Measurements from ENCODE around the gene HOXA13.
A peak's percentile ranks its signal among the peaks of the same experiment; 100 is the strongest.

Gene HOXA13

DNA sequence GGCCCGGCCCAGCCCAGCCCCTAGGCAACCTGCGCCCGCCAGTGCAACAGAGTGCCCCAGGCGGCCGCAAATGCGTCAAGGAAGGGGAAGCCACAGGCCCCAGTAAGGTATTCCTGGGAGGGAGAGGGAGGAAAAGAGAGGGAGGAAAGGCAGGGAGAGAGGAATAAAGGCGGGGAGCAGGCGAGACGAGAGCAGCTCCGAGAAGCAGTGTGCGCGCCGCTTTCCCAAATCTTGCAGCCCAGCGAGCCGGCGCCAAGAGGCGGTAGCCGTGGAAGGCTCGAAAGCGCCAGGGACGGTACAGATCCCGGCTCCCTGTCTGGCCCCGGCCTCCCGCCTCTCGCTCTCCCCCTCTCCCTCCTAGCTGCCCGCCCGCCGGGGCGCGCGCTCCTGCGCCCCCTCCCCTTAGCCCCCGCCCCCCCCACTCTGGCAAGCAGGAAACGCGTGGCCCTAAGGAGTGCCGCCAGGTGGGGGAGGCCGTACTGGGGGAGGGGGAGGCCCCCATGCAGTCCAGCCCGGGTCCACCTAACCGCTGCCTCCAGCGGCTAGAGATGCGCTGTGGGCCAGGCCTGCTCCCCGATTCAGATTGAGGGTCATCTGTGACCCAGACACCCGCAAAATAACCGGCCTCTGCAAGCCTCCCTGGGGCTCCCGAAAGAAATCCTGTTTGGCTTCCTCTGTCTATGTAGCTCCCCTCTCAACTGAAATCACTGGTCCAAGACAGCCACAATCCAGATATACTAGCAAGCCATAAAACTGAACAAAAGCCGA, 30.0 kb downstream of the HOXA13 start:
- DNase-seq = no peak

DNA sequence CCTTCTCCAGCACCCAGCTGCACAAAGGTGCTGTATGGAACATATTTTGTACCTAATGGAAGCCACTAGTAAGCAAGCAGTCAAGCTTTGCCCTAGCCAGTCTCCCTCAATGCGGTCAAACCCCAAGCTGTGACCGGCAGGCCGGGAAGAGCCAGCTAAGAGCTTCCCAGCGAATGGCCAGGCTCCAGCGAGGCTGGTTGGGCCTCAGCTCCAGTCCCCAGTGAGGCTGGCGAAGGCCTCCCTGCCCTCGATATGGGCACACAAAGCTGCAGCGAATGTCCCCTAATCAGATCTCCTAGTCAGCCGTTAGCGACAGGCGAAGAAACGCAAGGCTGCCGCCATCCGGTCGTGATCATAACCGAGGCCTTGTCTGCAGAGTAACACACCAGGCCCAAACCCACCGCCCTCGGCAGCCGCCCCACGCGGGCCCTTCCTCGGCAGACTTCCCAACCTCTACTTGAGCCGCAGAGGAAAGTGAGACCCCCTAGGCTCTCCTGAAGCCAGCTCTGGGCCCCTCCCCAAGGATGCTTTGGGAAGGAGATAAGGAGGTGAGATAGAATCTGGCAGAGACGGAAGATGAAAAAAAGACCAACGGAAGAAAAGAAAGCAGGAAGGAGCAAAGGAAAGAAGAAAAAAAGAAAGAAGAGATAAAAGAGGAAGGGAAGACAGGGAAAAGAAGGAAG, 31.5 kb downstream of the HOXA13 start:
- DNase-seq = no peak

DNA sequence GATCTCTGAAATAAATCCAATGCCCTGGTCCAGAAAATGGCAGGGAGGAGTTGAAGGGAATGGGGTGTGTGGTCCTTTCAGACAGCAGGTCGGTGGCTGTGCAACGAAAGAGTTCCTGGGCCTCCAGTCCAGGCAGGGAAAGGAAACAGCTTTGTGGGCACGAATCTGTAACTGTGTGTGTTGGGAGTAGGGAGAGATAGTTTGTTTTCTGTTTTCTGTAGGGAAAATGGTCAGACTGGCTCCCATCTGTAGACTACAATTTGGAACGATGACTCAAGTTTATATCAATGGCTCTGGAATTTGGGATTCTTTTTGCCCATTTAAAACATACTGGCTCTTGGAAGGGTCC, 32.0 kb downstream of the HOXA13 start:
- DNase-seq = no peak

DNA sequence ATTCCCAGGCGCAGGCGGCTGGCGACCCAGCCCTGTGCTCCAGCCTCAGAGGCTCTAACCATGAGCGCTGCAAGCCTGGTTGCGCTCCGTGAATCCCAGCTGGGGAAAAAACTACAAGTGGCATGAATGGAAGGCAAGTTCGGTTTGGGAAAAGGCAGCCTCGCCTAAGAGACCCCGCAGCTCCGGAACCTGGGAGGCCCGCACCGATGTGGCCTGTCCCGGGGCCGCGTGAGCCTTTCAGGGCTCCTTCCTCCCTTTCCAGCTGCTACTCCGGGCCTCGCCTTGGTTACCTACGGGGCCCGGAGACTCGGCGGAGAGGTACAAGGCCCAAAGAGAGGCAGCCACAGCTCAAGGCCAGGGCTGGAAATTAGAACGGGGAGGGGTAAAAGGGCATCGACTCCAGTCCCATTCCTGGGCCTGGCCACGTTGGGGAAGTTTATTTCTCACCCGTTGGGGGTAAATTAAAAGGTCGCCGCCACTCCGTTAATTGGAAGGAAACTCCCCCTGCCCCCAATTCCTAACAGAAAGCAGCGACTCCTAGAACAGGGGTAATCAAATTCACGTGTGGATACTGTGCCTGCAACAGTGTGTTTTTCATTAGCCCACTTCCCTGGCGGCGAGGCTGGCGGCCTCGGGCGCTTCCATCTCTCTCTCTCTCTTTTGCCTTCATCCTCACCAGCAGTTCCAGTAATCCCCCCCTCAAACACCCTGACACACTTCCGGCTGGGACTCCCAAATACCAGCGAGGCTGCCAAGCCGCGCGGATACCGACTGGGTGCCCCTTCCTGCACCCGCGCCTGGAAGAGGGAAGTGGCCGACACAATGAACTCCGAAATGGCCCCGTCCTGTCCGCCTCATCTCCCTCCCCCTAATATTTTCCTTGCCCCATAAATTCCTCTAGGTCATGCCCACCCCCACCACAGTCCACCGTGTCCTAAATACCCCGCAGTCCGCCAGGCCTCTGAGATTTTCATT, 33.1 kb downstream of the HOXA13 start:
- no peak for DNase-seq

DNA sequence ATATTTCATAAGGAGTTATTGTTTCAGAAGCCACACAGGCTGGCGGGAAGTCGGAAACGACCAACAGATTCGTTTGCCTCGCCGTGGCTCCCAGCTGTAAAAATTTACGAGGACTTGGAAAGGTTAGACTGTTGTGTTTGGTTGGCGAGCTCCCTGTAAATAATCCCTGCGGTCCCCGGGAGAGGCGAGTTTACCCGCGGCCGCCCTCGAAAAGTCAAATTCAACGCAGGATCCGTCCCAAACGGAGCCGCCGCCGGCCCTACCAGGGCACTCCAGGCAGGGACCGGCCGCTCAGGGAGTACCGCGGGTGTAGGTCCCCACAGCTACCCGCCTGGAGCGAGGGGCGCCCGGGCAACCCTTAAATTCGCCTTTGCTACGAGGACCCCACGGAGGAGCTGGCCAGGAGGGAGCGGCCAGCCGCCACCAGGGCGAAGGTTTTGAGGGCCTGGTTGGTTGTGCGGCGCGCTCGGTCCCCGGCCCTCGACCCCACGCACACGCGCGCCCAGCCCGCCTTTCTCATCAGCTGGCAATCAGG, 33.8 kb downstream of the HOXA13 start:
- no peak for DNase-seq

DNA sequence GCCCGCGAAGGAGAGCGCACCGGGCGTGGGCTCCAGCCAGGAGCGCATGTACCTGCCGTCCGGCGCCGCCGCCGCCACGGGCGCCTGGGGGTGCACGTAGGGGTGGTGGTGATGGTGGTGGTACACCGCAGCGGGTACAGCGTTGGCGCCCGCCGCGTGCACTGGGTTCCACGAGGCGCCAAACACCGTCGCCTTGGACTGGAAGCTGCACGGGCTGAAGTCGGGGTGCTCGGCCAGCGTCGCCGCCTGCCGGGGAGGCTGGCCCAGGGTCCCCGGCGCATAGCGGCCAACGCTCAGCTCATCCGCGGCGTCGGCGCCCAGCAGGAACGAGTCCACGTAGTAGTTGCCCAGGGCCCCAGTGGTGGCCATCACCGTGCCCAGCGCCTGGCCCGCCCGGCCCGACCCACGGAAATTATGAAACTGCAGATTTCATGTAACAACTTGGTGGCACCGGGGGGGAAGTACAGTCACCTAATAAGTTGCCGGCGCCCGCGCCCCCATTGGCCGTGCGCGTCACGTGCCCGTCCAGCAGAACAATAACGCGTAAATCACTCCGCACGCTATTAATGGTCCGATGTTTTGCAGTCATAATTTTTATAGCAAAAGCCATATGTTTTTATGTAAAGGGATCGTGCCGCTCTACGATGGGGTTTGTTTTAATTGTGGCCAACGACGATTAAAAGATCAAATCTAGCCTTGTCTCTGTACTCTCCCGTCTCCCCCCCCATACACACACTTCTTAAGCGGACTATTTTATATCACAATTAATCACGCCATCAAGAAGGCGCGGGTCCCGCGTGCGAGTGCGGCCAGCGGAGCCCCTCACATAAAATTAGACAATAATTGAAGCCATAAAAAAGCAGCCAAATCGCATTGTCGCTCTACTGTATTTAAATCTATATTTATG, 34.5 kb downstream of the HOXA13 start, which contains the start of gene HOXA9:
Gene HOXA9 (minus strand): TSS at position 449 of the 907 bp plus-strand sequence. CDS start 80 bp downstream, at position 369.
- DNase-seq = no peak

DNA sequence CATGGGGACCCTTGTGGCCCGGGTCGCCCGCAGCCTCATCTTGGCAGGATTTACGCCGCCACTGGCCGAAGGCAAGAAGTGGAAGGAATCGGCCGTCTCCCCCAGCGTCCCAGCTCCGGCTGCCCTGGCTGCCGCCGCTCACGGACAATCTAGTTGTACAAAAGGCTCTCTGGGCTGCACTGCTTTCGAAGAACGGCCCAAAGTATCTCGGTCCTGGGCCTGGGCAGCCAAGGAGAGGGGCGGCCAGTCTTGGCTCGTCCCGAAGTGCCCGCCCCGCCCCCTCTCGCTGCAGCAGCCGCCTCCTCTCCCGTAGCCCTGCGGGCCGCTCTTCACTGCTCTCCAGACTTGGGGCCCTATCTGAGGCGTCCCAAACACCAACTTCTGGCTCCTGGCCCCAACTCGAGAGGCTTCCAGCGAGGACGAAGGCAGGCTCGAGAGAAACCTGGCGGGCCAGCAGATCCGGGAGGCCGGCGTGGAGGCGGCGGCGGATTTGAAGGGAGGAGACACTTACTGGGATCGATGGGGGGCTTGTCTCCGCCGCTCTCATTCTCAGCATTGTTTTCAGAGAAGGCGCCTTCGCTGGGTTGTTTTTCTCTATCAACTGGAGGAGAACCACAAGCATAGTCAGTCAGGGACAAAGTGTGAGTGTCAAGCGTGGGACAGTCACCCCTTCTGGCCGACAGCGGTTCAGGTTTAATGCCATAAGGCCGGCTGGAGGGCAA, 35.4 kb downstream of the HOXA13 start:
- DNase-seq = no peak

DNA sequence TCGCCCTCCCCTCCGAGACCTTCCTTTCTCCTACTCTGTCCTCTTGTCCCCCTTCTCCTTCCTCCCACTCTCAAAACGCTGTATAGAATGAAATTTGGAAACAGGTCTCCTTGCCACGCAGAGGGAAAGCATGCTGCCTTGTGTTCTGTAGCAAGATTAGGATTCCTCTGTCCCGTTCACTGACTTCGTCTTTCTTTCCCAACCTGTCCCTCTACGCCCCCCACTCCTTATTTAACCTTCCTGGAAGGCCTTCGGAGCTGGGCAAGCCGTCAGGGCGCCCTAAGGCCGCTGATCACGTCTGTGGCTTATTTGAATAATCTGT, 35.9 kb downstream of the HOXA13 start:
- no peak for DNase-seq

DNA sequence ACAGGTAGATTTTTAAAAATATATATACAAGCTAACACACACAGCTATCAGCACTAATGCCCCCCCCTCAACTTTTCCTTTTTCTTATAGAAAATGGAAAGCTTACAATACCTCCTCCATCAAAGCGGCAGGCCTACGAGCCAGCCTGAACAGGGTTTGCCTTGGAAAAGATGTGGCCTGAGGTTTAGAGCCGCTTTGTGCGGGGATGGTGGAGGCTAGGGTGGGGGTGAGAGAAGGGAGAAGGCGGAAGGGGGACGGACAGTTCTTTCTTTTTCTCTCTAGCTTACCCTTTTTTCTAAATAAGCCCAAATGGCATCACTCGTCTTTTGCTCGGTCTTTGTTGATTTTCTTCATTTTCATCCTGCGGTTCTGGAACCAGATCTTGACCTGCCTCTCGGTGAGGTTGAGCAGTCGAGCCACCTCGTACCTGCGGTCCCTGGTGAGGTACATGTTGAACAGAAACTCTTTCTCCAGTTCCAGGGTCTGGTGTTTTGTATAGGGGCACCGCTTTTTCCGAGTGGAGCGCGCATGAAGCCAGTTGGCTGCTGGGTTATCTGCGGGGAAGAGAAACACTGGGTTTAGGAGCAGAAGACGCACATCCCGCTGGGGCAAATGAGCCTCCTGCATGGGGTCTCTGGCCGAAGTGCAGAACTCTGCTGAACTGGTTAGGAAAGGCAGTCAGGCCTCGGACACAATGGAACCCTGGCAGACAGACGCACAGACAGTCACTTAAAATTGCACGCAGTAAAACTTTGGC, 36.4 kb downstream of the HOXA13 start:
- no peak for DNase-seq

DNA sequence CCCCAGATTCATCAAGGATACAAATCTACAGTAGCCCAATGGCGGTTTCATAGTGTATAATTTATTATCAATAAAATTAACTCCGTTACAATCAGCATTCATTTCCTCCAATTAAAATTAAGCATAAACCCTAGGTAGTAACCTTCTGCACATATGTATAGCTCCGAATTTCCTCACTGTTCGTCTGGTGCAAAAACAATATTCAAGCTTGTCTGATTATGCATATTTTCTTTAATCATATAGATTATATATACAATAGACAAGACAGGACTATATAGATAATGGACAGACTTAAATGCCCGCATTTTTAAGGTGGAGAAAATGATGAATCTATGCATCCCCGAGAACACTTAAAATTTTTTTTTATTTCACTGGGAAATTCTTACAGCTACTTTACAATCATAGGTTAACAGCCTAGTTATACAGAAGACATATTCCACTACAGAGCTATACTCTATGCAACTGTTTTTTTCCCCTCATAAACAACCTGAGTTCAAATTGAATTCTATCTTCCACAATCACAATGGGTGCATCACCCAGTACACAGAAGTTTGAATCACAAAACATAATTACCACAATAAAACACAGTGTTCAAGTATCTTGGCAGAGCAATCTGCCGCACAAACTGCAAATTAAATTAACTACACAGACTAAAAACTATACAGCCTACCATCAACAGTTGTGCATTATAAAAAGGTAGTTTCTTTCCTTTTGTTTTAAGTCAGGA, 37.2 kb downstream of the HOXA13 start:
- DNase-seq = no peak

DNA sequence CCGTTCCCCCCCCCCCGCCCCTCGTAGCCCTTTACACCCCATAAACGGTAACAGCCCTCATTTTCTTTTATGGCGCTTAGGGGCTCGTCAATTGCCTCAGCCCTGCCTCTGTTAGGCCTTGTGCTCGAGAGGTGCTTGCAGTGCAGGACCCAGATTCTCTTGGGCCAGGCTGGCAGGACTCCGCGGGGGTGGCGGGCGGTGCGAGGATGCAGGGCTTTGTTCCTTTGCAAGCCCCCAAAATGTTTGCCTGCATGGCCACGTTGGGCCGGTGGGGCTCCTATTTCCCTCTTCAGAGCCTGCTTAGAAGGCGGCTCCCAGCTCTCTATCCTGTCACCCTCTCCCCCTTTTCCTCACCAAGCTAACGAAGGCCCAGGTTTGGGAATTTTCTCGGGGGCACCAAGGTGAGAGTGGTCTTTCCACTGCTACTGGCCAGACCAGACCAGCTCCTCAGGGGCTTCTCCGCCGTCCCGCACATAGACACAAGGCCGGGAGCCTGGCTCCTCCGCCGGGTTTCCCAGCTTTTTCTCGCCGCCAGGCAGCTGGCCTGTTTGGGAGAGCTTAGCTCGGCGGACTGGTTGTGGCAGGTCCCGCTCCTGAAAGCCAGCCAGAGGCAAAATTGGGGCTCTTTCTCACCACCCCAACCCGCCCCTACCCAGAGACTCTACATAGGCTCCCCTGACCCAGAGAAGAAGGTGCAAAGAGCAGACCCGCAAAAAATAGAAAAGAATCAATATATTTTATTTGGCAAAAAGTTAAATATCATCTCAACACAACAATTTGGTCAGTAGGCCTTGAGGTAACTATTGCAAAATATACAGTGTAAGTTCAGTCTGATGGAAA, 38.0 kb downstream of the HOXA13 start:
- no peak for DNase-seq

DNA sequence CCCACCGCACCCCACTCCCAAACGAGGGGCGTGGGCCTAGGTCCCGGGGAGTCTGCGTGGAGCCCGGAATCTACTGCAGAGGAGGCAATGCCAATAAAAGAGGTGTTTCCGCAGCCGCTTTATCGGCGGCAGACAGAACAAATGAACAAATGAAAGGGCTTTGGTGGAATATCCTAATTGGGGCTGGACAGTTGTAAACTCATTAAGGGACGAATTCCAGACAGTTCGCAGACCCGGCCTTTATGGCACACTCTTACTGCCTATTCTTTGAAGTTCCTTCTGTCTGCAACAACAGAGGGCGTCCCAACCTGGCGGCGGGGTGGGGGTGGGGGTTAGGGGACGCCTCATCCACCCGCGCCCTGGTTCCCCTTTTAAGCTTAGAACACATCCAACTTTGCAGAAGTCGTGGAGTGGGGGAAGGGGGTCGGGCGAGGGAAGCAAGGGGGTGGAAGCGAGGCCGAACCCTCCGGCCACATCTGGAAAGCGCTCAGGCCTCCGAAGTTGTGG, 38.6 kb downstream of the HOXA13 start:
- DNase-seq = no peak

DNA sequence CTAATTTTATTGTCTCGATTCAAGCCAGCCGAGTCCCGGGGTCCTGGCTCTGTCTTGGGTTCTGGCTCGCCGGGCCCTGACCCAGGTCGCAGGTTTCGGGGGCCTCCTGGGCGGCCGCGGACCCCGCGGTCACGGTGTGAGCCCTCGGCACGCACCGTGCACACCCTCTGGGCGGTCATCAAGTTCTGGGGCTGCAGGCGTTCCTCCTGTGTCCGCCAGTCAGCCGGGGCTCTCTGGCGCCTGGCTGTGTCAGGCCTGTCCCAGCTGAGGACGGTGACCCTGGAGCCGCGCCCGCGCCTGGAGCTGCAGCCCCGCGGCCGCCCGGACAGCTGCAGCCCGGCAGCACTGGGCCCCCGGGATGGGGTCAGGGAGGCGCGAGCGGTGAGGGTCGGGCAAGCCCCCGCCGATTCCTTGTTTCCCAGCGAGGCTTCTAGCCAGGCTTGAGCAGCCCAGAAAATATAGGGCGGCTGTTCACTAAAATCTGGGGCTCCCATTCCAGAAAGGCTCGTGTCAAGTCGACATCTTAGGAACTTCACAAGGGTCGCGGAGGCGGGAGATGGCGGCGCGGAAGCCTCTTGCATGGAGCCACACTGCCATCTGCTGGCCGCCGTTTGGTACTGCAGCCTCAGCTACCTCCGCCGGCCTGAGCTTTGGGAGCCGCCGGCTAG, 39.2 kb downstream of the HOXA13 start:
- DNase-seq = peak; percentile 69

DNA sequence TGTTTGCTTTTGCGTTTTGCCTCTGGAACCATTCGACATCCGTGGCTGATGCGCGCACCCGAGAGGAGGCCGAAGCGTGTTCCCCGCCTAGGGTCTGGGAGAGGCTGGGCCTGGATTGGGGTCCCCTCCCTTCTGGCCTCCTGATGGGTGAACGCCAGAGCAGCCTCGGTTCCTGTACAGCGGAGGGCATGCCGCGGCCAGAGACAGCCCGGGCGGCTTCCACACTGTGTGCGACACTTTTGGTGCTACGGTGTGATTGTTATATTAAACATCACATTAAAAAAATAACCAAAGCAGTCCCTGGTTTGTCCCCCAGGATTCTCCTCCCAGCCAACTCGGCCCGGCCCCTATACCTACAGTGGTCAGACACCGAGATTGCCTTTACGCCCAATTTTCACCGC, 39.7 kb downstream of the HOXA13 start:
- no peak for DNase-seq

DNA sequence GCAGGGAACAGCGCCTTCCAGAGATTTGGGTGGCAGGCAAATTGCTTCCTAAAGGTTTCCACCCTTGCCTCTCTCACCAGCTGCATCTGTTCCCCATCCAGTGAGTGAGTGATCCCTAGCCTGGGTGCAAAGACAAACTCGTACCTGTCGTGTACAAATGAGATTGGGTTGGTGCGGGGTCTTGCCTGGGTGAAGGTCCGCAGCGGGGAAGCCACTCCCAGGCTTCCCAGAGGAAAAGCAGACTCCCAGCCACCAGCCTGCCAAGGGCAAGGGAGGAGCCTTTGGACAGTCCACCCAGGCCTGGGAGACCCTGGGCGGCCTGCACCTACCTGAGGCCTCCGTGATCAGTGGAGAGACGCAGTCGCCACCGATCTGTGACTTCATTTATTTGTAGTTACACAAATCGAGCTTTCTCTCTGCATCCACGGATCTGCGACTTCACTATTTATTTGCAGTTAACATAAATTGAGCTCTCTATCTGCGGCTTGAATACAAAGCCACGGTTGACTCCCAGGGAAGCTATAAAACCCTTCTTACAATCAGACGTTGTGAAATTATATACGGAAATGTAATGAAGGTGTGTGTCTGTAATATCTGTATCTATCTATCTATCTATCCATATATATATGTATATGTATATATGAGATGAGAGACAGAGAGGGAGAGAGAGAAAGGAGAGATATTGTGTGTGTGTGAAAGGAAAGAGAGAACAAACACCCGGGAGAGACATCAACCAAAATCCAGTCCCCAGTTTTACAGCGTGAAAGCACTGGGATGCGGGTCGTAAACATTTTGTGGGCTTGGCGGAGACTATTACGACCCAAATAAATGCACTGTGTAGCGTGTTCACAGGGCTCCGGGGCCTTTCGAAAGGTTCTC, 40.4 kb downstream of the HOXA13 start:
- DNase-seq = no peak

DNA sequence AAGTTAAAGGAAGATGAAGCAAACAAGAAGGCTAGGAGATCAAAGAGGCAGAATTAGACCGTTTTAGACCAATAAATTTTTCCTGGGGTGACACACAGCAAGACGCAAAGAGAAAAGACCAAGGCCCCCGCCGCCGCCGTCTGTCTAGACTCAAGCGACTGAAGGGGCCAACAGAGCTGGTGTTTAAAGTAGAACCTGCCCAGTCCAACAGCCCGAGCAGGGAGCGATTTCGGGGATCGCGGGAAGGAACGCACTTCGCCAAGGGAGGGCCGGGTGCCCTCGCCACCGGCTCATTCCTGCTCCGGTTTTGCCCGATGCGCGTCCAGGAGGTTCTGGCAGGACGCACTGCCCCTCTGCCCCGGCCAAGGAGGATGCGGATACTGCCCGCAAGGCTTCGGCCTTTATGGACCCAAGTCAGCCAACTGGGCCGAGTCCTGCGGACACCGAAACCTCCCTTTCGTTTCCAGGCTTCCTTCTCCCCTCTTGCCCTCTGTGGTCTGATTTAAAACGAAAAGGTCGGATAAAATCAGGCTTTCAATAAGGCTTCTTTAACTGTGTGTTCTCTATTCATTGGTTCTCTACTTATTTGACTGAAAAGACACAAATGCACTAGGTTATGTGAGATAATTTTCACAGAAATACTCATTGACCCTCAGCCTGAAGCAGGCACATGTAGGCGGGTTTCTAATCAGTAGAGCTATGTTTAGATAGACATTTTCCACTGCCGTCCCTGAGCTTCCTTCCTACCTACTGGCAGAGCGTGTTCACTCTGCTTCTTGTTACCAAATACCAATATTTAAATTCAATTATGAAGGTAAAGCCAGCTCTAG, 41.2 kb downstream of the HOXA13 start:
- DNase-seq = no peak

Data from fibroblast of skin of scalp (primary cell).